GM08714 (cell line): ENCODE measurements around the gene PNMT.

Experiments
- H3K4me3 ChIP-seq: fragments of 200-500 bp; sonication (Bioruptor generic); 2 replicates; pipeline ENCODE4 v1.5.1; 2014; ENCODE audit warnings: mild to moderate bottlenecking, low read length, inconsistent platforms
- ZNF274 ChIP-seq: IDR thresholded peaks from 2 replicates; pipeline ENCODE4 v1.6.1; 2012; ENCODE audit warnings: mild to moderate bottlenecking, low read depth, low read length

Gene PNMT

GRCh38 chr17:39666231-39666600, 2.0 kb upstream of the PNMT start:
- no peak for TF ChIP-seq ZNF274
- no peak overlapping the region for H3K4me3 ChIP-seq

- no peak overlapping the region for H3K4me3 ChIP-seq
- no peak for TF ChIP-seq ZNF274
Observed at GRCh38 chr17:39666601-39667261, 1.5 kb upstream of the PNMT start.

DNA sequence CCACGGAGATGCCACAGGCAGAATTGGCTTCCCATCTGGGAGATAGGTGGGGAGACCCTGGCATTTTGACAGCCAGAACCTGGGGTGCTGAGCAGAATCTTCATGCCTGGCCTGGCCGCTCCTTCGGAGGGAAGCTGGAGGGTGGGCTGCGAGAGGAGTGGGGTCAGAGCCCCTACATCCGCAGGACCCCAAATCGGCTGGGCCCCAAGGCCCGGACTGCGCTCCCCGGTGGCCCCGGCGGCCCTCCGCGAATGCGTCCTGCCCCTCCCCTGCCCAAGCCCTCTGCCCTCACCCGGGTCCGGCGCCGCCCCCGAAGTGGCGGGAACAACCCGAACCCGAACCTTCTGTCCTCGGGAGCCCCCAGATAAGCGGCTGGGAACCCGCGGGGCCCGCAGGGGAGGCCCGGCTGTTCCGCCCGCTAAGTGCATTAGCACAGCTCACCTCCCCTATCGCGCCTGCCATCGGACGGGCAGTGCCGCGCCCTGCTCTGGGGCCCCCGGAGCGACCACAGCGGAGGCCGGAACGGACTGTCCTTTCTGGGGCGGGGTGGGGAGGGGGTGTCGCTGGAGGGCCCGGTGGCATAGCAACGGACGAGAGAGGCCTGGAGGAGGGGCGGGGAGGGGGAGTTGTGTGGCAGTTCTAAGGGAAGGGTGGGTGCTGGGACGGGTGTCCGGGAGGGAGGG, 850 bp upstream of the PNMT start:
- no peak overlapping the region for H3K4me3 ChIP-seq

DNA sequence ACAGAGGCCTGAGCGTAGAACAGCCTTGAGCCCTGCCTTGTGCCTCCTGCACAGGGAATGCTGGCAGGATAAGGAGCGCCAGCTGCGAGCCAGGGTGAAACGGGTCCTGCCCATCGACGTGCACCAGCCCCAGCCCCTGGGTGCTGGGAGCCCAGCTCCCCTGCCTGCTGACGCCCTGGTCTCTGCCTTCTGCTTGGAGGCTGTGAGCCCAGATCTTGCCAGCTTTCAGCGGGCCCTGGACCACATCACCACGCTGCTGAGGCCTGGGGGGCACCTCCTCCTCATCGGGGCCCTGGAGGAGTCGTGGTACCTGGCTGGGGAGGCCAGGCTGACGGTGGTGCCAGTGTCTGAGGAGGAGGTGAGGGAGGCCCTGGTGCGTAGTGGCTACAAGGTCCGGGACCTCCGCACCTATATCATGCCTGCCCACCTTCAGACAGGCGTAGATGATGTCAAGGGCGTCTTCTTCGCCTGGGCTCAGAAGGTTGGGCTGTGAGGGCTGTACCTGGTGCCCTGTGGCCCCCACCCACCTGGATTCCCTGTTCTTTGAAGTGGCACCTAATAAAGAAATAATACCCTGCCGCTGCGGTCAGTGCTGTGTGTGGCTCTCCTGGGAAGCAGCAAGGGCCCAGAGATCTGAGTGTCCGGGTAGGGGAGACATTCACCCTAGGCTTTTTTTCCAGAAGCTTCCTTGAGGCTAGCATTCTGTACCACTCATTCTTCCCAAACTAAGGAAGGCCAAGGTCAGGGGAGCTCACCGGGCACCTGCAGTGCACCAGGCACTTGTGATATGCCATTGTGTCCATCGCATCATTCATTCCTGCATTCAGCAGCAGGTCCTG, 1.9 kb downstream of the PNMT start:
- TF ChIP-seq ZNF274: no peak
- H3K4me3 ChIP-seq: no peak overlapping the region

More for the DNA sequence above, 850 bp upstream of the PNMT start:
- no peak for TF ChIP-seq ZNF274

- no peak overlapping the region for H3K4me3 ChIP-seq
- no peak for TF ChIP-seq ZNF274
Observed at GRCh38 chr17:39670746-39671145, 2.5 kb downstream of the PNMT start.

DNA sequence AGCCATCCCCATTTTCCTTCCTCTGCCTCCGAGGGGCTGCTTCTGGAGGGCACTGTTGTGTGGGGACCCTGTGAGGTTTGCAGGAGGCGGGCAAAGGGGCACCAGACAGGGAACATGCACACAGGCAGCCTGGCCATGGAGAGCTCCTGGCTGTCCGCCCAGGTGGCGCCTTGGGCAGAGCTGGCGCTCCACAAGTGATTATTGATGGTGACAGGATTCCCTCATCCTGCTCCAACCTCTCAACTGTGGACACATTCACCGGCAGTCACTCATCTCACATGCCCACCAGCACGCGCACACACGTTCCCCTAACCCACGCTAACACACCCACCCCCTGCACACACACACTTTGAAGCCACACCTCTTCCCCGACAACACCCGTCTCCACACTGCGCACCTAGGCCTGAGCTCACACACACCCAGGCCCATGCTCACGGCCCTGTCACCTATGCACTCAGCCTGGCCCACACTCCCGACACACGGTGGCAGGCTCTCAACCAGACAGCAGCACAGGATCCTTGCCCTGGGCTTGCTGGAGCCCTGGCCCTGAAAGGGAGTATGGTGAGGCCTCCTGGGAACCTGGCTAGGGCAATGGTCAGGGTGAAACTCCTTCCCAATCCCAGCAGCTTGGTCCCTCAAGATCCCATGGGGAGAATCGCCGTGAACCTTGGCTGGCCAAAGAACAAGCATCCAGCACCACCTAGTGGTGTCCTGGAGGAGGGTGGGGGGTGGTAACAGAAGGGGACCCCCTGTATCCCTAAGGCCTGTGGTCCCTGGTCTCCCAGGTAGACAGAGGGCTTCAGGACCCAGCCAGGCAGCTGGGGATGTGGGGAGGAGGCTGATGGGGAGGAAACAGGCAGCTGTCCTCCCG, 3.6 kb downstream of the PNMT start:
- no peak overlapping the region for H3K4me3 ChIP-seq
- no peak for TF ChIP-seq ZNF274

DNA sequence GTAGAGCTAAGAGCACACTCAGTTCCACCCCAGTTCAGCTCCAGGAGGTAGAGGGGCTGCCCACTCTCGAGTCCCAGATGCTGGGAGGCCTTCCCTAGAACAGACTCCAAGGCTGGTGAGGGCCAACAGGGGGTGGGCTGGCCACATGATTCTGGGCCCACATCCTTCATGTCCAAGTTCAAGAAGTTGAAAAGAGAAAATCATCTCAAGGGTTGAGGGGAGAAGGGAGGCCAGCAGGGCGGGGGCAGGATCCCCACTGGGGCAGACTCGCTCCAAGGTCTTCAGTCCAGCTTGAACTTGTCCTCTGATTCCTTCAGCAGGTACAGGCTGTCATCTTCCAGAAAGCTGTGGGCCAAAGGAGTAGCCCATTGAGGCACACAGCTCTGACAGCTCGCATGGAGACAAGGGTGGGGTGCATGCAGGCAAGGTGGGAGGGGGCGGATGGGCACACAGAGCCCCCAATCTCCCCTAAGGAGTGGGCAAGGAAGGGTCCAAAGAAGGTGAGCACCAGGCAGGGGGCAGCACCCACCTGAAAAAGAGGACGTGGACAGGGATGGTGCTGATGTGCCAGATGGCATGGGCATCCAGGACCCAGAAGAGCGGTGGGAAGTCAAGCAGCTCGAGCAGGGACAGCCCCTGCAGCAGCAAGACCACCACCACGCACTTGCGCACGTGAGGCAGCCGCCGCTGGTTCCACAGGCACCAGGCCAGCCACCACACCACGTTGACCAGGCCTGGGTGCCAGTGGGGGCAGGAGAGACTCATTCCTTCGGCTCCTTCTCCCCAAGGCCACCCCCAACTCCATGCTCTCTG, 4.5 kb downstream of the PNMT start:
- no peak overlapping the region for H3K4me3 ChIP-seq
- no peak for TF ChIP-seq ZNF274

DNA sequence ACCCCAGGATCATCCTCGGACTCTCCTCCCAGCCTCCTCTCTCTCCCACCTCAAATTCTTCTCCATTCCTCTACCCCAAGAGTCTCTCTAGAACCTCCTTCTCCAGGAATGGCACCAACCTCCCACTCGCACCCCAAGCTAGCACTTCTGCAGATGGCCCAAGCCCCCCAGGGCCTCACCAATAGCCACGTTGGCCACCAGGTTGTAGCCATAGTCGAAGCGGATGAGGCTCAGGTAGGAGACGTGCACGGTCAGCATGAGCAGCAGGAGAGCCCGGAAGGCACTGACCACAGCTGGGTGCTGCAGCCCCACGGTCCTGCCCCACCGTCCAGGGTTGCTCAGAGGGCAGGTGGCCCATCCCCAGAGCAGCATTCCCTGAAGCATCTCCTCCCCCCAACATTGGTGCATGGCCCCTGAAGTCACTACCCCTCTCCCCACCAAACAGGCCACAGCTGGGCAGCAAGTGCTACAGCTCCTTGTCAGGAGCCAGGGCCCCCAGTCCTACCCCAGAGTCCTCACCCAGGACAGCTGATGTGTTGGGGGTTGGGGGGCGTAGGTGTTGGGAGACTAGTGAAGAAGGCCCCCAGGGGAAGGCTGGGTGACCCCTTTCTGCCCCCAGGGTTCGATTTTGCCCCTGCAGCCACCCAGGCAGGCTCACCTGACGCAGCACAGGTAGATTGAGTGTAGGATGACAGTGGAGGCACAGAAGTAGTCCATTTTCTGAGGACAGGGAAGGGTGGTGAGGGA, 5.3 kb downstream of the PNMT start:
- H3K4me3 ChIP-seq: no peak overlapping the region
- TF ChIP-seq ZNF274: no peak

DNA sequence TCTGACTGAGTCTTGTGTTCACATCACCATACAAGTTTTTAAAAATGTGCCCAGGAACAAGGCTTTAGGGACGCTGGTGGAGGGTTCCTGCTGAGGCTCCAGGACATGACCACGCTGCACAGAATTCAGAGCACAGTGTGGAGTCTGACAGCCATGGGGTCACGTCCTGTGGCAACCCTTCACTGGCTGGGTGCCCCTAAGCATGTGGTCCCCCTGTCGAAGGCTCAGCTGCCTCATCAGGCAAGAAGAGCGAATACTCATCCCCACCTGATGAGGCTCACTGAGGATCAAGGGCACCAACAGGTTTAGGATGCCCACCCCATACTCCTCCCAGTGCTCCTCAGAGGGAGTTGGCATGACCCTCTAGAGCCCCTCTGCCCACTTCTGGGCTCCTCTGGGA, 5.9 kb downstream of the PNMT start:
- H3K4me3 ChIP-seq: no peak overlapping the region
- TF ChIP-seq ZNF274: no peak

DNA sequence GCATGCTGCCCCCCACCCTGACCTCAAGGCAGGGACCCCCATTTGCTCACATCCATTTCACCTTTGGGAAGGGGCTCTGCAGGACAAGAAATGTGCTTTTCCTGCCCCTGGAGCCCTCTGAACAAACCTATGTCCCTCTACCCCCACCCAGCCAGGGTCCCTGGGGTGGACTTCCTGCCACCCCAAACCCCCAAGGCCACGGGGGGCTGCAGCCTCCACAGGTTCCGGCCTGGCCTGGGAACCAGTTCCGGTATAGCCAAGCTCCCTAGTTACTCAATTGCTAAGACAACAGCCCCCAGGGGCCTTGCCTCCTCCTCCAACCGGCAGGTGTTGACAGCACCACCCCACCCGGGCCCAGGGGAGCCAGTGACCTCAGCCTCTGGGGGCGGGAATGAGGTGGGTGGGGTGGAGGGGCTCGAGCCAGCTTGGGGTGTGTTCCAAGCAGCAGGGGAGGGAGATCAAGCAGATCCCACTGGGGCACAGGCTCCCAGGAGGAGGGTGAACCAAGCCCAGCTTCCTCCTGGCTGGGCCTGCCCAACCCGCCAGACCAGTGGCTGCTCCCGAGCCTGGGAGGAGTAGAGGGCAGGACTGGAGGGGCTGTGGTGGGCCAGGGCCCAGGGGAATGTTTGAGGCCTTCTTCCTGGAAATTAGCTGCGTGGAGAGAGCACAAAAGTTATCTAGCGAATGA, 6.6 kb downstream of the PNMT start:
- H3K4me3 ChIP-seq: no peak overlapping the region
- no peak for TF ChIP-seq ZNF274

DNA sequence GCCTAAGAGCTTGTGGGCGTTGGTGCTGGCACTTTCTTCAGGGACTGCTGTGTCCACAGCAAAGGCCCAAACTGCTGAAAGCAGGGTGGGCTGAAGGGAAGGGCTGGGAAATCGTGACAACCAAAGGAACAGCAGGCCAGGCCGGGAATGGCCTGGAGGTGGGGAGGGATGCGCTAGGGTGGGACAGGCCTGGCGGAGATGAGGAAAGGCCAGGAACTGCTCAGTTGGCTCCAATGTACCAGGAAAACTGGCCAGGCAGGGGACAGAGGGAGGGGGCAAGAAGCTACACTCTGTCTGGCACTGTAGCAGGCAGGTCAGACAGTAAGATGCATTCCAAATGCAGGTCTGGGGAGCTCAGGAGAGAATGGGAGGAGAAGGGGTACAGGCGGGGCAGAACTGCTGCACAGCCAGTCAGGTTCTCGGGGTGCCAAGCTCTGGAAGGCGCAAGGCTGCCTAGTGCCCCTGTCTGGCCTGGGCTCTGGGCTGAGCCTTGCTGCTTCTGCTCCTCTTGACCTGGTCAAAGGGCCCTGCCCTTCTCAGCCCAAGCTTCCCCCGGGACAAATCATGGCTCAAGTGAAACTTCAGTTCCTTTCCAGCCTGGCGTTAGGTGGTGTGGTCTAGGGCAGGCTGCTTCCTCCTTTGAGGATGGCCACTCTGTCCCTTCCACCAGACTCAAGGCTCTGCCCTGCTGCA, 7.3 kb downstream of the PNMT start:
- TF ChIP-seq ZNF274: no peak
- no peak overlapping the region for H3K4me3 ChIP-seq
